ENCODE measurements around the gene LAPTM5. TPM values are rescaled to one million over a fixed set of nuclear protein-coding genes. Genes with fewer than 3 reads are reported as not detected.

Gene LAPTM5
- total RNA-seq, 1 experiment from 2014 or later = 0.15 TPM

GRCh38 chr1:30720271-30721223, 37.0 kb downstream of the LAPTM5 start:
- H3K36me3 Mint-ChIP-seq (ENCODE audit: insufficient read depth in 1 of 3, low read depth in 3 of 3) = peaks cover 2 to 13% (median 9%) of the 10 kb centered on the region in 3 experiments; a peak in 4 of 7 replicates
- H3K79me2 ChIP-seq (ENCODE audit: insufficient read depth, low read length) = no peaks in the 10 kb centered on the region
- H3K23me2 ChIP-seq (ENCODE audit: insufficient read length, low read depth, low read length, poor library complexity, severe bottlenecking) = peaks cover 9% of the 10 kb centered on the region
- H4K20me1 ChIP-seq (ENCODE audit: control insufficient read depth, insufficient read depth, insufficient read length) = no peaks in the 10 kb centered on the region
- H3K56ac ChIP-seq (ENCODE audit: insufficient read length, low read depth, low read length) = no peak overlapping the region
- no peak overlapping the region for H4K5ac ChIP-seq (ENCODE audit: insufficient read length, low read depth, low read length)
- H2BK12ac ChIP-seq (ENCODE audit: insufficient read length, low read depth, low read length) = no peak overlapping the region
- no peak overlapping the region for H3K9ac ChIP-seq (ENCODE audit: extremely low read depth, insufficient read length, low read length)
- H2AFZ ChIP-seq (ENCODE audit: low read length) = no peak overlapping the region
- H2BK20ac ChIP-seq (ENCODE audit: low read depth, low read length, poor library complexity, severe bottlenecking) = no peak overlapping the region
- H3K27ac Mint-ChIP-seq = no peak overlapping the region
- no peak overlapping the region for H2BK15ac ChIP-seq (ENCODE audit: low read depth, low read length)
- WGBS (ENCODE audit: extremely low coverage, insufficient read length, low lambda C conversion rate) = no CpG with 5 or more reads among the region's 16 CpGs
- peaks cover 17 to 18% of the 10 kb centered on the region in 2 experiments for H3K9me3 Mint-ChIP-seq
- H3K14ac ChIP-seq (ENCODE audit: insufficient read depth, low read length) = no peak overlapping the region
- no peak overlapping the region for H4K8ac ChIP-seq (replicated peaks; ENCODE audit: insufficient read length, low read depth, low read length)
- H3K23ac ChIP-seq (ENCODE audit: insufficient read length, low read depth, low read length) = no peak overlapping the region
- H2BK5ac ChIP-seq (ENCODE audit: insufficient read length, low read length) = no peak overlapping the region
- H3K4me2 ChIP-seq (ENCODE audit: insufficient read depth, insufficient read length, low read length) = no peak overlapping the region
- H2AK5ac ChIP-seq (ENCODE audit: insufficient read length, low read length) = no peak overlapping the region
- no peaks in the 10 kb centered on the region for H3K27me3 ChIP-seq (ENCODE audit: insufficient read depth, low read length)
- no peaks in the 10 kb centered on the region for H3K79me1 ChIP-seq (ENCODE audit: insufficient read depth, low read depth, low read length, poor library complexity, severe bottlenecking)
- TF ChIP-seq, protein P1, sequence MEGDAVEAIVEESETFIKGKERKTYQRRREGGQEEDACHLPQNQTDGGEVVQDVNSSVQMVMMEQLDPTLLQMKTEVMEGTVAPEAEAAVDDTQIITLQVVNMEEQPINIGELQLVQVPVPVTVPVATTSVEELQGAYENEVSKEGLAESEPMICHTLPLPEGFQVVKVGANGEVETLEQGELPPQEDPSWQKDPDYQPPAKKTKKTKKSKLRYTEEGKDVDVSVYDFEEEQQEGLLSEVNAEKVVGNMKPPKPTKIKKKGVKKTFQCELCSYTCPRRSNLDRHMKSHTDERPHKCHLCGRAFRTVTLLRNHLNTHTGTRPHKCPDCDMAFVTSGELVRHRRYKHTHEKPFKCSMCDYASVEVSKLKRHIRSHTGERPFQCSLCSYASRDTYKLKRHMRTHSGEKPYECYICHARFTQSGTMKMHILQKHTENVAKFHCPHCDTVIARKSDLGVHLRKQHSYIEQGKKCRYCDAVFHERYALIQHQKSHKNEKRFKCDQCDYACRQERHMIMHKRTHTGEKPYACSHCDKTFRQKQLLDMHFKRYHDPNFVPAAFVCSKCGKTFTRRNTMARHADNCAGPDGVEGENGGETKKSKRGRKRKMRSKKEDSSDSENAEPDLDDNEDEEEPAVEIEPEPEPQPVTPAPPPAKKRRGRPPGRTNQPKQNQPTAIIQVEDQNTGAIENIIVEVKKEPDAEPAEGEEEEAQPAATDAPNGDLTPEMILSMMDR (conservative IDR thresholded peaks at IDR 0.05) = no peak
- H3K9me3 ChIP-seq (ENCODE audit: control insufficient read depth, low read depth, low read length) = no peaks in the 10 kb centered on the region
- H3K27ac ChIP-seq (ENCODE audit: insufficient read length, low read depth, low read length) = no peak overlapping the region
- no peak for DNase-seq
- no peak overlapping the region for H3K18ac ChIP-seq (ENCODE audit: insufficient read length, low read depth, low read length)
- H3K4me1 Mint-ChIP-seq = peaks cover 4 to 8% of the 10 kb centered on the region in 2 experiments; a peak in 3 of 4 replicates
- no peak overlapping the region for H3K4me3 Mint-ChIP-seq
- H2BK120ac ChIP-seq (ENCODE audit: low read depth, low read length, poor library complexity, severe bottlenecking) = no peak overlapping the region
- H3T11ph ChIP-seq (ENCODE audit: low read length) = no peak overlapping the region
- H3K27me3 Mint-ChIP-seq (ENCODE audit: low read depth) = peaks cover 11% of the 10 kb centered on the region
- no peak overlapping the region for H4K91ac ChIP-seq (ENCODE audit: insufficient read length, low read depth, low read length)
- no peaks in the 10 kb centered on the region for H3K4me1 ChIP-seq (ENCODE audit: insufficient read depth, low read length)
- no peak overlapping the region for H3K4ac ChIP-seq (ENCODE audit: low read depth, low read length)
